ENCODE results near the gene HSPA4.
"Not testable (repeated sequence)": the region's sequence is repeated elsewhere in the genome, so short reads cannot be mapped to it uniquely, and the experiment has no call there.

HSPA4 gene

GRCh38 chr5:133051542-133052316 lies at the start of gene HSPA4:
TSS of gene HSPA4 (plus strand) at chr5:133052013. CDS start at chr5:133052251, 238 bp downstream.
- peak; percentile 98 for DNase-seq (ENCODE audit: low read depth)

GRCh38 chr5:133006653-133007052 lies 45.2 kb upstream of the HSPA4 start:
- DNase-seq (ENCODE audit: low read depth): no peak

- not testable (repeated sequence) for DNase-seq (ENCODE audit: low read depth)
These were observed 43.4 kb upstream of the HSPA4 start for GRCh38 chr5:133008455-133008854.

- peak; percentile 6 for DNase-seq (ENCODE audit: low read depth)
These were observed 36.3 kb upstream of the HSPA4 start for GRCh38 chr5:133015466-133015865.

- DNase-seq (ENCODE audit: low read depth): no peak
These were observed 33.8 kb upstream of the HSPA4 start for GRCh38 chr5:133017964-133018363.

- DNase-seq (ENCODE audit: low read depth): not testable (repeated sequence)
These were observed 32.3 kb upstream of the HSPA4 start for GRCh38 chr5:133019471-133019870.

GRCh38 chr5:133025804-133026663 lies 25.8 kb upstream of the HSPA4 start, which contains the start of gene ZCCHC10:
TSS of gene ZCCHC10 (minus strand) at chr5:133026549. CDS start at chr5:133026537, 12 bp downstream.
- peak; percentile 77 for DNase-seq (ENCODE audit: low read depth)

GRCh38 chr5:133026664-133027153 lies 25.1 kb upstream of the HSPA4 start:
- no peak for DNase-seq (ENCODE audit: low read depth)

GRCh38 chr5:133029416-133029815 lies 22.4 kb upstream of the HSPA4 start:
- no peak for DNase-seq (ENCODE audit: low read depth)

- no peak for DNase-seq (ENCODE audit: low read depth)
These were observed 21.3 kb upstream of the HSPA4 start for GRCh38 chr5:133030343-133031005.

GRCh38 chr5:133032852-133033742 lies 18.7 kb upstream of the HSPA4 start:
- DNase-seq (ENCODE audit: low read depth): no peak

- no peak for DNase-seq (ENCODE audit: low read depth)
These were observed 17.7 kb upstream of the HSPA4 start for GRCh38 chr5:133034064-133034463.

GRCh38 chr5:133035224-133035623 lies 16.6 kb upstream of the HSPA4 start:
- no peak for DNase-seq (ENCODE audit: low read depth)

- not testable (repeated sequence) for DNase-seq (ENCODE audit: low read depth)
These were observed 15.1 kb upstream of the HSPA4 start for GRCh38 chr5:133036677-133037076.

- DNase-seq (ENCODE audit: low read depth): no peak
These were observed 10.5 kb upstream of the HSPA4 start for GRCh38 chr5:133041157-133041784.

GRCh38 chr5:133041910-133042309 lies 9.9 kb upstream of the HSPA4 start:
- no peak for DNase-seq (ENCODE audit: low read depth)

- DNase-seq (ENCODE audit: low read depth): not testable (repeated sequence)
These were observed 5.3 kb upstream of the HSPA4 start for GRCh38 chr5:133046560-133046959.

GRCh38 chr5:133047404-133047803 lies 4.4 kb upstream of the HSPA4 start:
- no peak for DNase-seq (ENCODE audit: low read depth)

- DNase-seq (ENCODE audit: low read depth): no peak
These were observed 2.7 kb upstream of the HSPA4 start for GRCh38 chr5:133048993-133049725.

GRCh38 chr5:133049726-133050048 lies 2.1 kb upstream of the HSPA4 start:
- DNase-seq (ENCODE audit: low read depth): no peak
